GM18870 (cell line): ENCODE measurements around the gene PROX2.

Source experiments
- ATAC-seq: cut with Tn5 transposase; IDR thresholded peaks from one replicate; pipeline ENCODE4 v1.9.1; 2021; ENCODE audit warnings: moderate library complexity; ENCODE audit not compliant: unreplicated experiment

PROX2 gene

DNA sequence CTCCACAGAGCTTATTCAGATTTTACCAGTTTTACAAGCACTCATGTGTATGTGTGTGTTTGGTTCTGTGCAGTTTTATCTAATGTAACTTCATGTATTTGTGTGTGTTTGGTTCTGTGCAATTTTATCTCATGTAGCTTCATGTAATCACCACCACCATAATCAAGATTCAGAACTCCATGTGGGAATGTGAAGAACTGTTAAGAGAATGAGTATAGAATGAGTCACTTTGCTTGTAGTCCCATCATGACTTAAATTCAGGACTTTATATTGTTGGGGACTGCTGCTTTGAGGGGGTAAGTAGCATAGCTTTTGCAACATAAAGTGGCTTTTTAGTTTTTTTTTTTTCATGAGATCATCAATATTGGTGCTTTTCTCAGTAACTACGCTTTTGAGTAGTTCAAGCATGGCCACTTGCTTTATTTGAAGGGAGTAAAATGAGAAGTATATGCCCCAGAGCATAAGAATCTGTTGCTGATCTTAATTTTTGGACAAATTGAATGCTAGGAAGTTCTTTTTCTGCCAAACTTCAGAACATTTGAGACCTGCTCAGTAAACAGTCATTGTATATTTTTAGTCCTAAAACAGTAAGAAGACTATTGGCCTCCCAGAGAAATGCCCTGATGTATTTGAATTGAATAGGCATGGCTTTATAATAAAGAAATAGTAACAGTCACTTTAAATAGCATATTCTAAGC is 28.8 kb downstream of the PROX2 start:
- no peak for ATAC-seq

DNA sequence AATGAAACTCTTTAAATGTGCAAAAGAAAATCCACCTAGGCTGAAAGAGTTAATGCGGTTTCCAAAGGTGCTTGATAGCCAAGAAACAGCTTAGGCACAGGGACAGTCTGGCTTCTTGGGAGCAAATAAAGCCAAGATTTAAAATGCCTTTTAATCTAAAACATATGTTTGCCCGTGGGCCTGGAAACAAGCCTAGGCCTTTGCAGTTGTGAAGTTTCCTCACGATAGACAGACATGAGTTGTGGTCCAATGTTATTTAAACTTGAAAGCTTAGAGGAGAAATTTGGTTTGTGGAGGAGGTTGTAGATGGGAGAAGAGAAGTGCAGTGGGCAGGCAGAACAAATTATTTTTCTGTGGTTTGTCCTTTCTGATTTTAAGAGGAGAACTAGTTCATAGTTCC is 29.8 kb downstream of the PROX2 start:
- no peak for ATAC-seq

DNA sequence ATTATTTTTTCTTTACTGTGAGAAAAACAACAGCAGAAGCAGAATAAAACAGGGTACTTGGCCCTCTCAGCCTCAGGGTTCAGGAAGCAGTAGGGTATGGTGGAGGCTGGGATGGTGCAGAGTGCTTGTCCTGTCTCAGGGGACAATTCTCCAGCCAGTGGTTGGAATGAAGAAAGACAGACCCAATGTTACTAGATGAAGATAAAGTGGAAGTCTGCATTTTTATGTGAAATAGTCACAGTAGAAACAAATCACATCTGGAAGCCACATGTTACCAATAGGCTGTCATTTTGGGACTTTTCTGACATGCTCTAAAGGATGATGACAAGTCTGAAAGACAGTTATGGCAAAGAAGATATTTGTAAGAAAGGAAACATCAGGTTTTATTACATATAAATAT is 32.3 kb downstream of the PROX2 start:
- ATAC-seq: no peak

DNA sequence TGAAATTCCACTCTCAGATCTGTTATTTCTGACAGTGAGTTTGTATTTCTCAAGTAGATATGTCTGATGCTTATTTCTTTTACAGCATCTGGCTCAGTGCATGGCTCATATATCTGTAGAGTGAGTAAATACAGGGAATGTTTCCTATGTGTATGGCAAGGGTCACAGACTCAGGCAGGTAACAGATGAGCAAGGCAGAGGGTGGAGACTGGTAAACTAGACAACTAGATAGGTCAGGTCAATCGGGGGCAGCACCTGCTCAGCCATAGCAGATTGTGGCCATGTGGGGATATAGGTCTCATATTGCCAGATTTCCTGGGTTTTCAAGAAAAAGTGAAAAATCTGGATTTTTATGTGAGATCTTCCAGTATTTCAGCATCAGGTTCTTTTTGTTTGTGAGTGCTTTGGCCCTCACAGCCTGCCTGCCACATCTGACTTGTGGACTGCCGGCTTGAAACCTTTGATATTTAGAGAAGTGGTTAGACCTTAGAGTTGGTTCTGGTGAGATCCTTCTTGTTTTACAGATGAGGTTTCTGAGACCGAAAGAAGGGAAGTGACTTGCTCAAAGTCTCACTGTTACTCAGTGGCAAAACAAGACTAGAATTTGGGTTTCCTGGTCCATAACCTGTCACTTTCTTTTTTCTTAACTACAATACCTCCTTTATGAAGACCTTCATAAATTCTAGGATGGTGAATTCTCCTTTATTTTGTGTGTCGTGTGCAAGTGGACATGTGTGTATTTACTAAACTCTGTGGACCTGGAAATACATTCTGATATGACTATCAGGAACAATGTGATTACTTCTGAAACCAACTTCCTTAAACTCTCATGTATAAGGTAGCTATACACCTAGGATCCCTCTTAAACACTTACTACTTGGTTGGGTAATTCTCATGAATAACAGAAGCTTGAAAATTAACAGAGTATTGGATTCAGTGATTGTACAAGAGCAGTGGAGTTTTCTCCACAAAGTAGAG is 34.4 kb downstream of the PROX2 start:
- ATAC-seq: peak; percentile 74

DNA sequence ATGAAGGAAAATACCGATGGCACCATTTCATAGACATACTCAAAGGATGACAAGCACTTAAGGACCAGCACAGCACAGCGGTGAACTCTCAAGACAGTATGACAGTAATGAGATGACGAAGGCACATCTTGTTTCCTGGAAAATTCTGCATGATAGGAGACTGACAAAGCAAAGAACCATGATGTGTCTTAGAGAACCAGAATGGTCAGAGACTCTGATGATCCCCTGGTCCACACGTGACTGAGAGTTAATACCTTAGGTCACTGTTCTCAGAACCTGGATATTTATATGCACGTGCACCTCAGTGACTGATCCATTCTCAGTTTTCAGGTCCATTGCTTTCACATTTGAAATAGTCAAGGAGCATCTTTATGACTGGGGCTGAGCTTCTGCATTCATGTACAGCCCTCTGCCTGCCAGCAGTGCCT is 35.3 kb downstream of the PROX2 start:
- ATAC-seq: no peak

DNA sequence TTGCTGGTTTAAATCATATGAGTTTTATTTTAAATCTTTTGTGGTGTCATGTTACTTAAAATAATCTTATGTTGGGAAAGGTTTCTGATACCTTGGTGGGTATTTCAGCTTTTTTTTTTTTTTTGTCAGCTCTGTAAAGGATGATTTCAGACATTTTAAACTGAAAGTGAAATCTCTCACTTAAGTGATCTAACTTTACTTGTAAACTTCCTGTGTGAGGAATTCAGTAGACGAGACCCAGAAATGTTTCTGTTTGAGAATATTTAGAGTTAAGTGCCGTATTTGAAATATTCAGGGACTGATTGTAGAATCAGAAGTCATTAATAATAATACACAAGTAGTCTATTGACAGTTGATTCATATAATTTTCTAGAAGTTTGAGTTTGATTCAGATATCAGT is 37.8 kb downstream of the PROX2 start:
- ATAC-seq: no peak

DNA sequence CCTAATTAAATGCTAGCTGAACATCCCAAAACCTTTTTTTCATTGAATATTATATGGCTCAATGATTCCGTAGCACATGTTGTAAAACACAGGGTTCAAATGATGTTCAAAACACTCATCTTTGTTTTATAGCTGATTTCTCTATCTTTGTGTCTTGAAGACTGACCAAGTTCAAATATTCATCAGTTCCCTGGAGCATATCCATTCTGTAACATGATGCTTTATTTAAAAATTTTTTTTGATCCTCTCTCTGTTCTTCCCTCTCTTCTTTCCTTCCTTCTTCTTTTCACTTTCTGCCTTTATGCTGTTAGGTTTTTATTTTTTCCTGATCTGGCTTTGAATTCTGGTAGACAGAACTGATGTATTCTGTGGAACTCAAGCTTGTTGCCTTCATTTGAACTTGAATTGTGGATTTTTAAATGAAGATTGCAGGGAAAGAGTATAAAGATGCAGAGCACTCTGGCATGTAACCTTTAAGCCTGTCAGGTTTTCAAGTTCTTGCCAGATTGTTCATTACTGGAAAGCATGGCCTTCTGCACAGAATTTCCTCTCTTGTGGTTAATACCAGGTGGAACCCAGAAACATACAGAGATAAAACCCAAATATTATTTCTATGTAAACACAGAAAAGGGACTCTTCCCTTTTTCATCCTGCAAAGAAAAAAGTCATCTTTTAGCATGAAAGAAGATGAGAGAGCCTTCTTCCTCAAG is 39.5 kb downstream of the PROX2 start:
- no peak for ATAC-seq

DNA sequence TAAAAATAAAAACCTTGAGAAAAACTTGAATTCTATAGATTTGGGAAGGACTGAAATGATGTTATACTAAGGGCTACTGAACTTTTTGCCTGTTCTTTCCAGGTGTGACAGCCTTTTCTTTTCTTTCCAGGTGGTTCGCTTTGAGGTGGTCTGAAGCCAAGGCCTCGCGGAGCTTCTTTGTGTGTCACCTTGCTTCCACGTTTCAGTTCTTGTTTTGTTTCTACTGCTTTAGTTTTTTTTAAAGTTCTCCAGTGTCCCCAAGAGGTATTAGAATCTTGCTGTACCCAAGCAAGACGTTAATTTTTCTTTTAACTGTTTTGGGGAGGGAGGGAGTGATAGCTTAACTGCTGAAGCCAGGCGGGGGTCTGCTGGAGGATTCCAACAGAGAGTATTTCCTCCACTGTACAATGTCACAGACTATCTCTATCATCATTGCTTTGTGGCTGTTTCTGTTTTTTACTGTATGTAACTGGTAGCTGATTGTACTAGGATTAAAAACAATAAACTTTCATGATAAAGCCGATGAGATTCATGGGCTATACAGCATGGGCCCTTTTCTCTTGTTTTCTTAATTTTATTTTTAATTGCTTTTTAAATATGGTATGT is 40.2 kb downstream of the PROX2 start:
- no peak for ATAC-seq

DNA sequence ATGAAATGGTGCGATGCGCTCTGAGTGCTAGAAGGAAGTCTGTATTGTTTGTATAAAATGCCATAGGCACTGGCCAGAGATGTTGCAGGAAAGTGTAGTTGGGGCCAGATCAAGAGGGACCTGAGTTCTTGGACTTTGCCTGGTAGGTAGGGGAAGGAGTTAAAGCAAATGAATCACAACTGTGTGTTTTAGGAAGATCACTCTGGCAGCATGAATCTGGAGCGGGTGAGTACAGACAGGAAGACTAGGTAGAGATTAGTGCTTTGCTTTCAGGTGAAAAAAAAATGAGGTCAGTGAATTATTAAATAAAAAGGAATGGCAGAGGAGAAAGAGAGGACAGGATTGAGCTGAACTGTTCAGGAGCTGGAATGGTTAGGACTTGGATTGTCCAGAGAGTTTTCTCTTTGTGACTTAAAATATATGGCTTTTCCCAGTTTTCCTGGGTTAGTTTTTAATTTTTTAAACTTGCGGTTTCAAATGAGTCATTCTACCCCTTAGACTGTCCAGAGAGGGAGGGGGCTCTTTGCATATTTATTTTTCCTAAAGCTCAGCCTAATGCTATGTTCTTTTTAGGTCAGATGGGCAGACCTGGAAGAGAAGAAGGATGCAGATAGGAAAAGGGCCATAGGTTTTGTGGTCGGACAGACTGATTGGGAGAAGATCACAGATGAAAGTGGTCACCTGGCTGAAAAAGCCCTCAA is 41.1 kb downstream of the PROX2 start:
- ATAC-seq: no peak

DNA sequence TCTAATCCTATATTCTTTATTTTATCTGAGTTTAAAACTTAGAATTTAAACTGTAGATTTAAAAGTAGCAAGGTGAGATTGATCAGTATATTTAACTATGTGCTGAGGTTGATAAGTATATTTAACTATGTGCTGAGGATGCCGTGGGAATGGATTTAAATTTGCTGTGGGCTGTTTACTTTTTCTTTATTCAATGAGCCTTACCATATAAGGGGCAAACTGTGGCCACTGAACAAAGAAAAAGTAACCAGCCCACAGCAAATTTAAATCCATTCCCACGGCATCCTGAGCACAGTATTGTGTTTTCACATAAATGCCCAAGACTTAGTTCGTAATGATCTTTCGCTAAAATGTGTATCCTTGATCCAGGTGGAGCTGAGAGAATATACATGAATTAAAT is 43.1 kb downstream of the PROX2 start:
- no peak for ATAC-seq

DNA sequence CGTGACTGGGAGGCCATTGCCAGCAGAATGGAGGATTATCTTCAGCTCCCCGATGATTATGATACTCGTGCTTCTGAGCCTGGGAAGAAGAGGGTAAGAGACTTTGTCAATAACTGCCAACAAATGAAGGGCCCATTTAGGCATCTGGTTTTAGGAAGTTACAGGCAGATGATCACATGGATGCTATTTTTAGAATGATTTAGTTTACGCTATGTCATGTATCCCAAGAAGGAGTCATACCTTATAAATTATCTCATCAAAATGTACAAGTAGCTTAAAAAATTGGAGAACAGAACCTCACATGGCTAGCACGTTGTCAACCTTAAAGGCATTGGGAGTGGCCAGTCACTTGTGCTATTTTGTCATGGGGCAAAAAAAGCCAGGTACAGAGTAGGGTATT is 46.7 kb downstream of the PROX2 start:
- no peak for ATAC-seq

DNA sequence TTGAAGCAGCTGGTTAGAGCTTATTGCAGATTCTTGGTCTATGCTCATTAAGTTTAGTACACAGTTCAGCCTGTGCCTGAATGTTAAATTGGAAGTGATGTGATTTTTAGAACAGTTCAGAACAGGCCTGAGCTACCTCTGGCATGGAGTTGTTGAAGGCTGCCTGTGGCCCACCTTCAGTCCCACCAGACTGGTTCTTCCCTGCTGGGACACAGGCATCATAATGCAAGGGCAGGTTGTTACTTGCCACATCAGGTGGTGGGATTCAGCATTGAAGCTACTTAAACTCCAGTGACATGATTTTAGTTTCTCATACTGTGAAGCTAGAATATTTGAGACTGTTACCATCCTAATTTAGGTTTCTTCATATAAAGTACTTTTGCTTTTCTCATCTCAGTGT is 49.4 kb downstream of the PROX2 start:
- no peak for ATAC-seq
